ENCODE data around the gene LRRC61.
"Not testable (repeated sequence)": the region's sequence is repeated elsewhere in the genome, so short reads cannot be mapped to it uniquely, and the experiment has no call there.

The LRRC61 gene

DNA sequence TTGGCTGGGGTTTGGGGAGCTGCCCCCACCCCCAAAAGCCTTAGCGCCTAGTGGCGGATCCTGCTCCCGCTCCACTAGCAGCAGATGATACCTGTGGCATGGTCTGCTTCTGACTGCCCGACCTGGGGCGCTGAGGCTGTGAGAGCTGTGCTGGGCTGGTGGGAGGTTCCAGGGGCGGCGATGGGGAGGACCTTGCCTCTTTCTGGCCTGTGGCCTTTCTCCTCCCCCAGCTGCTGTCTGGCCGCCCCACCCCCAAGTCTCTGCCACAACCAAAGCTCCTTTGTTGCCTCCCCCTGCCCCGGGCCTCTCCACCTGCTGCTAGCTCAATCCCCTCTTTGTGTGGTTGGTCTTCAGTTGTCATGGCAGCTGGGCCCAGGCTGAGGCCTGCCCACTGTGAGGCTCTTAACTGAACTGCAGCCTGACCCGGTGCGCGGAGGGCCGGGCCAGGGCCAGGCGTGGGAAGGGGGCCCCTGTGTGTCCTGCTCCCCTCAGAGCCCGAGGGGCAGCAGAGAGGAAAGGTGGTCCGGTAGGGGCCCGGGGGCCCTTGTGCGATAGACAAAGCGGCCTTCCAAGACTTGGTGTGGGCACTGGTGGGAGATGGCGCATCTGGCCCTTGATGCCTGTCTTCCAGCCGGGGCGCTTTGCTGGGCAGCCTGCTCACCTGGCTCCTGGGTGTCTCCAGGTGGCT, 60.7 kb downstream of the LRRC61 start:
- DNase-seq (ENCODE audit: low read depth) = no peak

DNA sequence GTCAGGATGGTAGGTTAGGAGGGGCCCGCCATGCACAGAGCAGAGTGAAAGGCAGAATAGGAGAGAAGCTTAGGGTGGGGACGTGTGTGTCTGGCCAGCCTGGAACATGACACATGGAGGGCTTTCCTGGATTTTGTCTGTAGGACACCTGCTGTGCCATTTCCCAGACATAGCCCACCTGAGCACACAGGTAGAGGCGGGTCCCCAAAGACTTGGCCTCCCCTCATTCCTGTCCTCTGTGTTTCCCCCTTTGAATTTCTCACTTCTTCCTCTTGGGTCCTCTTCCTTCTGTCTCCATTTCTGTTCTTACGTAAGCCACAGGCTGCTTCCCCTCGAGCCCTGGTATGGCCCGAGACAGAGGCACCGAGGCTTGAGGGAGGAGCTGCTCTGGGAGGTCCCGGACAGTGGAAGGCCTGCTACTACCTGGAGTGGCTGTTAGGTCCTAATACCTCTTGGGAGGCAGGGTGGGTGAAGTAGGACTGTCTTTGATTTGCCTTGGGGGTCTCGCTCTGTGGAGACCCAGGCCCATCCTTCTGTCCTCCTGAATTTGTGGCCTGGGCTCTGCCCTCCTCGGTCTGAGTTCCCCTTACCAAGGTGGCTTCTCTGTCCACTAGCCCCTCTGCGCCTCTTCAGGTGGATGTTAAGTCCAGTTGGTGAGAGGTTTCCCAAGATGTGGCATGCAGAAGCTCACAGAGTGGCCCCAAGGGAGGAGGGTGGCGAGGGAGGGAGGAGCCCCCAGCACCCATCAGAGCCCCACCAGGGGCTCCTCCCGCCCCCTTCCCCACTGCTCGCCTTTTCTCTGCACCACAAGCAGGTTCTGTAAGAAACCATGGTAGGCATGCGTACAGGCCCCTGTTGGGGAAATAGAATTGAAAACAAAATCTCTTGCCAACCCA, 61.5 kb downstream of the LRRC61 start:
- DNase-seq (ENCODE audit: low read depth) = no peak

- DNase-seq (ENCODE audit: low read depth) = no peak
Measured at GRCh38 chr7:150385302-150385723, 62.2 kb downstream of the LRRC61 start.

DNA sequence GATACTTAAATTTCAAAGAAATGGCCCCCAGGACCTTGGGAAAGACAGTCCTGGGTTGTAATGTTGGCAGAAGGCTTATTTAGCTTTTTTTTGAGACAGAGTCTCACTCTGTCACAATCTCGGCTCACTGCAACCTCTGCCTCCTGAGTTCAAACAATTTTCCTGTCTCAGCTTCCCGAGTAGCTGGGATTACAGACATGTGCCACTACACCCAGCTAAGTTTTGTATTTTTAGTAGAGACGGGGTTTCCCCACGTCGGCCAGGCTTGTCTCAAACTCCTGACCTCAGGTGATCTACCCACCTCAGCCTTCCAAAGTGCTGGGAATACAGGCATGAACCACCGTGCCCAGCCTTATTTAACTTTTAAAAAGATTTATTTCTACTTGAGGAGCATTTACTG, 62.7 kb downstream of the LRRC61 start:
- DNase-seq (ENCODE audit: low read depth) = not testable (repeated sequence)
